ENCODE results near the gene GLTP.

GRCh38 chr12:109835827-109836226 is 44.5 kb downstream of the GLTP start:
- TF ChIP-seq POLR2A (IDR thresholded peaks at IDR 0.05) (no peak), CTCF (IDR thresholded peaks at IDR 0.05) (no peak), EP300 (IDR thresholded peaks at IDR 0.05) (no peak)

All from suprapubic skin (tissue), 3 donors.